Upper lobe of right lung (tissue), 1 donor: ENCODE data around the gene ARHGAP40. TPM values are rescaled to one million over a fixed set of nuclear protein-coding genes. Genes with fewer than 3 reads are reported as not detected.

Experiments used
- ATAC-seq: fragments of 200-7000 bp; cut with Tn5 transposase; one replicate; pipeline ENCODE4 v1.9.1; 2020; ENCODE audit warnings: mild to moderate bottlenecking, moderate library complexity
- DNase-seq: peaks from one replicate; pipeline ENCODE4 v3.0.0-alpha.2; 2020
- H3K27ac ChIP-seq: fragments of 200-600 bp; one replicate; pipeline ENCODE4 v1.8.0; 2022
- H3K27me3 ChIP-seq: fragments of 200-600 bp; one replicate; pipeline ENCODE4 v1.8.0; 2022; ENCODE audit warnings: mild to moderate bottlenecking
- H3K36me3 ChIP-seq: fragments of 200-600 bp; one replicate; pipeline ENCODE4 v1.8.0; 2022
- H3K4me1 ChIP-seq: fragments of 200-600 bp; one replicate; pipeline ENCODE4 v1.8.0; 2022
- H3K4me3 ChIP-seq: fragments of 200-600 bp; one replicate; pipeline ENCODE4 v1.8.0; 2022; ENCODE audit warnings: mild to moderate bottlenecking
- H3K9me3 ChIP-seq: fragments of 200-600 bp; one replicate; pipeline ENCODE4 v1.8.0; 2022
- intact Hi-C: fragments of 100-400 bp; cut with DNase I; formaldehyde crosslinking; loops from one replicate; pipeline ENCODE4 v1.11.0; 2022
- total RNA-seq: library from RNA; stranded (reverse); fragmentation: NEBNext Ultra II Directional; extraction: Animal tissue kit (Norgen Biotek cat#: 25700); gene quantifications from one replicate; pipeline ENCODE4 v1.2.1, GENCODE V29; 2021
- TF ChIP-seq, protein P1 (sequence below): fragments of 200-600 bp; IDR thresholded peaks from one replicate; pipeline ENCODE4 v1.8.0; 2022; ENCODE audit warnings: antibody characterized with exemption
- donor health status: DM: no; HTN: yes; CAD: no; lungs with severe emphysema.

ARHGAP40 gene
- total RNA-seq, 1 donor from 2014 or later: 0.72 TPM

GRCh38 chr20:38573413-38573812 lies 28.2 kb upstream of the ARHGAP40 start:
- DNase-seq: no peak

DNA sequence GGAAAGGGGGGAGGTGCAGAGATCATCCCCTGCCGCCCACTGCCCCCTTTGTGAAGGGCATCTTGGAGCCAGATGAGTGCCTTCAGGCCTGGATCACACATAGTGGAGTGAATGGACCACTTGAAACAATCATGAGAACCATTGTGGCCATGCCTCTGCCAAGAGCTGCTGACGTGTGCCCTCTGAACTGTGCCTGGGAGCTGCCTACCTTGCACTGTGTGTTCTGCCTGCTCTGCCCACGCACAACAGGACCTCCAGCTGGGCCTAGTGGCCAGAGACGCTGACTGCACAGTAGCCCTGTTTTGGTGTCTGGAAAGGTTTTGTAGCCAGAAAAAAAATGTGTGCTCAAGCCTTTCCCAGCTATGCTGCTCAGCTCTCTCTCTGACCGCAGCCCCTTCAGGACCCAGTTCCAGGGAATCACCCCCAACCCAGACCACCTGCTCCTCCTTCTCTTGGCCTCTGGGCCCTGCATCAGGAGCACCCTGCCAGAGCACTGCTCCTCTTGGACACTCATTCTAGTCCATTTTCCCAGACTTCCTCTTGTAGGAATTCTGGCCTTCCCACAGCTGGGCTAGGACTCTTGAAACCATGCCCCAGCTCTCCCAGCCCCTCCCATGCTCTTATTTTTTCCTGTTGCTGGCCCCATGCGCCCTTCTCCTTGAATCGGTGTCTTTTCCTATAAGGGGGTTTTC lies 22.2 kb upstream of the ARHGAP40 start:
- H3K36me3 ChIP-seq: peaks cover 29% of the 10 kb centered on the region
- intact Hi-C loops: no loop called here
- DNase-seq (no peak), ATAC-seq (peak; percentile 46)
- H3K4me3 ChIP-seq: no peak overlapping the region
- no peaks in the 10 kb centered on the region for H3K9me3 ChIP-seq
- no peak overlapping the region for H3K27ac ChIP-seq
- no peaks in the 10 kb centered on the region for H3K27me3 ChIP-seq
- H3K4me1 ChIP-seq: no peaks in the 10 kb centered on the region
- TF ChIP-seq, protein P1, sequence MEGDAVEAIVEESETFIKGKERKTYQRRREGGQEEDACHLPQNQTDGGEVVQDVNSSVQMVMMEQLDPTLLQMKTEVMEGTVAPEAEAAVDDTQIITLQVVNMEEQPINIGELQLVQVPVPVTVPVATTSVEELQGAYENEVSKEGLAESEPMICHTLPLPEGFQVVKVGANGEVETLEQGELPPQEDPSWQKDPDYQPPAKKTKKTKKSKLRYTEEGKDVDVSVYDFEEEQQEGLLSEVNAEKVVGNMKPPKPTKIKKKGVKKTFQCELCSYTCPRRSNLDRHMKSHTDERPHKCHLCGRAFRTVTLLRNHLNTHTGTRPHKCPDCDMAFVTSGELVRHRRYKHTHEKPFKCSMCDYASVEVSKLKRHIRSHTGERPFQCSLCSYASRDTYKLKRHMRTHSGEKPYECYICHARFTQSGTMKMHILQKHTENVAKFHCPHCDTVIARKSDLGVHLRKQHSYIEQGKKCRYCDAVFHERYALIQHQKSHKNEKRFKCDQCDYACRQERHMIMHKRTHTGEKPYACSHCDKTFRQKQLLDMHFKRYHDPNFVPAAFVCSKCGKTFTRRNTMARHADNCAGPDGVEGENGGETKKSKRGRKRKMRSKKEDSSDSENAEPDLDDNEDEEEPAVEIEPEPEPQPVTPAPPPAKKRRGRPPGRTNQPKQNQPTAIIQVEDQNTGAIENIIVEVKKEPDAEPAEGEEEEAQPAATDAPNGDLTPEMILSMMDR: no peak

More at GRCh38 chr20:38573413-38573812, 28.2 kb upstream of the ARHGAP40 start:
- H3K27ac ChIP-seq: no peak overlapping the region
- peaks cover 78% of the 10 kb centered on the region for H3K36me3 ChIP-seq
- H3K9me3 ChIP-seq: no peaks in the 10 kb centered on the region
- intact Hi-C loops: no loop called here
- TF ChIP-seq, protein P1: no peak
- peak; percentile 46 for ATAC-seq
- H3K4me1 ChIP-seq: no peaks in the 10 kb centered on the region
- no peaks in the 10 kb centered on the region for H3K27me3 ChIP-seq
- H3K4me3 ChIP-seq: no peak overlapping the region

DNA sequence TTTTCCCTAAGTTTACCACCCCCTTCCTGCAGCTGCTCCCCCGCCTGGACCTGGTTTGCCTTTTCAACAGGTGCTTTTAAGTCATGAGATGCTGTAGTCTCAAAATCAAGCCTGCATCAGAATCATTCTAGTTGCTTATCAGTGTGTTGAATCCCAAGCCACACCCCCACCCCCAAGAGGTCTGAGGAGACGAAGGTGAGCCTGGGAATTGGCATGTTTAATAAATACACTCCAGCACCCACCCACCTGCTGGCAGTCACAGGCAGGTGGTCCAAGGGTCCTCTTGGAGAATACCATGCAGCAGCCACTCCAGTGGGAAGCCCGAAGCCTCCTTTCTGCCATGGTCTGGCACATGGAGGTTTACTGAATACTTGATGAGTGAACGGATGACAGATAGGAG lies 21.7 kb upstream of the ARHGAP40 start:
- ATAC-seq (no peak), DNase-seq (no peak)
- TF ChIP-seq, protein P1: no peak
- no peaks in the 10 kb centered on the region for H3K9me3 ChIP-seq
- intact Hi-C loops: no loop called here
- H3K4me3 ChIP-seq: no peak overlapping the region
- no peak overlapping the region for H3K27ac ChIP-seq
- no peaks in the 10 kb centered on the region for H3K27me3 ChIP-seq
- H3K36me3 ChIP-seq: peaks cover 24% of the 10 kb centered on the region
- no peaks in the 10 kb centered on the region for H3K4me1 ChIP-seq

DNA sequence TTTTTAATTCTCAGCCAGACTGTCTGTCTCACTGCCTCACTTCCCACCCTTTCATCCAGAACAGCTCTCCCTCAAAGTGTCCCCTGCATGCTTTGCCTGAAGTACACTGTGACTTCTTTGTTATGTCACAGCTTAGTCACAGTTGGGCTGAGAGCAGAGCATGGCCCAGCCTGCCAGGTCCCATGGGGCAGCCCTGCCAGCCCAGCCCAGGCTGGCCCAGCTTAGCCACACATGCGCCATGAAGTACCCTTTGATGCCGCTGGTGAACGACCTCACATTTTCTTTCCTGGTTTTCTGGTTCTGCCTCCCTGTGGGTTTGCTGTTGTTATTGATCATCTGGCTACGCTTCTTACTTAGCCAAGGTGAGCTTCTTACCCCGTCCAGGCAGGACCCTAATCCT lies 20.6 kb upstream of the ARHGAP40 start, which contains the start of gene ADIG:
TSS of gene ADIG (plus strand) at position 185 of the 400 bp plus-strand sequence. CDS start at position 239, 54 bp downstream.
- intact Hi-C loops: no loop called here
- H3K27me3 ChIP-seq: no peaks in the 10 kb centered on the region
- ATAC-seq (peak; percentile 43), DNase-seq (no peak)
- H3K4me1 ChIP-seq: no peaks in the 10 kb centered on the region
- H3K36me3 ChIP-seq: peaks cover 13% of the 10 kb centered on the region
- H3K4me3 ChIP-seq: no peak within 1 kb of the TSS
- H3K9me3 ChIP-seq: no peaks in the 10 kb centered on the region
- no peak within 1 kb of the TSS for H3K27ac ChIP-seq
- TF ChIP-seq, protein P1: no peak

- Histone ChIP-seq H3K4me3 (no peak overlapping the region), H3K36me3 (peaks cover 4% of the 10 kb centered on the region), H3K9me3 (no peaks in the 10 kb centered on the region), H3K27me3 (no peaks in the 10 kb centered on the region), H3K4me1 (no peaks in the 10 kb centered on the region), H3K27ac (no peak overlapping the region)
- ATAC-seq: no peak
- DNase-seq: no peak
- TF ChIP-seq, protein P1: no peak
- intact Hi-C loops: no loop called here
These were observed 19.7 kb upstream of the ARHGAP40 start for GRCh38 chr20:38581830-38582358.
